Urothelium cell line (cell line): ENCODE results near the gene ERCC3.
A peak's percentile ranks its signal among the peaks of the same experiment; 100 is the strongest.
"Not testable (repeated sequence)": the region's sequence is repeated elsewhere in the genome, so short reads cannot be mapped to it uniquely, and the experiment has no call there.

Experiments
- DNase-seq: peaks from one replicate; pipeline ENCODE4 v3.0.0; 2011; ENCODE audit warnings: low spot score, mixed read lengths
- FAIRE-seq: peaks from 2 replicates; lab custom pipeline; 2011; peaks lifted over from hg19 to GRCh38; lab: Jason Lieb, UNC

The ERCC3 gene

GRCh38 chr2:127228102-127228501, 65.8 kb downstream of the ERCC3 start:
- FAIRE-seq (no peak), DNase-seq (no peak)

- DNase-seq, FAIRE-seq: not testable (repeated sequence)
Measured at GRCh38 chr2:127227264-127227660, 66.7 kb downstream of the ERCC3 start.

GRCh38 chr2:127226520-127227263, 67.3 kb downstream of the ERCC3 start:
- no peak for FAIRE-seq

GRCh38 chr2:127226132-127226519, 67.8 kb downstream of the ERCC3 start:
- no peak for FAIRE-seq
- no peak for DNase-seq

More at GRCh38 chr2:127226520-127227263, 67.3 kb downstream of the ERCC3 start:
- DNase-seq: peak; percentile 88

- FAIRE-seq: no peak
- DNase-seq: peak; percentile 61
Measured at GRCh38 chr2:127225186-127225960, 68.6 kb downstream of the ERCC3 start.

GRCh38 chr2:127224135-127224534, 69.8 kb downstream of the ERCC3 start:
- not testable (repeated sequence) for FAIRE-seq, DNase-seq

- DNase-seq (no peak), FAIRE-seq (no peak)
Measured at GRCh38 chr2:127220768-127221527, 73.0 kb downstream of the ERCC3 start.

GRCh38 chr2:127220102-127220767, 73.7 kb downstream of the ERCC3 start, which contains the start of gene CYP27C1:
Gene CYP27C1 (minus strand): TSS chr2:127220299. CDS start chr2:127220270, 29 bp downstream.
- FAIRE-seq (no peak), DNase-seq (peak; percentile 67)

- peak; percentile 70 for DNase-seq
Measured at GRCh38 chr2:127219171-127220070, 74.5 kb downstream of the ERCC3 start.

GRCh38 chr2:127218812-127219170, 75.2 kb downstream of the ERCC3 start:
- no peak for FAIRE-seq
- DNase-seq: no peak

More at GRCh38 chr2:127219171-127220070, 74.5 kb downstream of the ERCC3 start:
- no peak for FAIRE-seq

- FAIRE-seq (peak; percentile 87), DNase-seq (peak; percentile 88)
Measured at GRCh38 chr2:127217470-127218325, 76.2 kb downstream of the ERCC3 start.

GRCh38 chr2:127216593-127216992, 77.4 kb downstream of the ERCC3 start:
- no peak for DNase-seq
- FAIRE-seq: no peak

GRCh38 chr2:127216095-127216494, 77.8 kb downstream of the ERCC3 start:
- DNase-seq: no peak
- no peak for FAIRE-seq

- not testable (repeated sequence) for DNase-seq, FAIRE-seq
Measured at GRCh38 chr2:127214201-127214600, 79.7 kb downstream of the ERCC3 start.

GRCh38 chr2:127208313-127208712, 85.6 kb downstream of the ERCC3 start:
- FAIRE-seq (peak; percentile 44), DNase-seq (no peak)
